H1 (cell line): ENCODE data around the gene NLN. TPM values are rescaled to one million over a fixed set of nuclear protein-coding genes. Genes with fewer than 3 reads are reported as not detected.

Experiments used
- KDM4A ChIP-seq: IDR thresholded peaks from one replicate; pipeline ENCODE4 v1.7.1; 2012; ENCODE audit warnings: low read depth, mild to moderate bottlenecking, moderate library complexity, low read length, inconsistent platforms; ENCODE audit not compliant: severe bottlenecking
- RXRA ChIP-seq: IDR thresholded peaks from 2 replicates; pipeline ENCODE4 v1.6.1; 2011; ENCODE audit warnings: low read depth, mild to moderate bottlenecking, low read length, moderate library complexity; ENCODE audit not compliant: insufficient read depth
- TAF1 ChIP-seq: IDR thresholded peaks from 2 replicates; pipeline ENCODE4 v1.6.1; 2011; ENCODE audit warnings: mild to moderate bottlenecking, low read depth, low read length
- polyA plus RNA-seq, 7 experiments: library from polyadenylated mRNA; depleted of rRNA in 3 of 7; stranded (reverse) in 5 of 7; unstranded in 2 of 7; fragments of >200 nt in 5 of 7; fragments of 200-250 nt in 2 of 7; gene quantifications; 1 replicate in 5 of 7; 2 replicates in 1 of 7; 4 replicates in 1 of 7; pipeline versions ENCODE4 v1.2.1 to v1.2.3, GENCODE V29; 2011 to 2013; ENCODE audit warnings: missing spikeins in 2 of 7, mixed read lengths in 2 of 7
- total RNA-seq: library from RNA; stranded (reverse); fragmentation: NEBNext Ultra II Directional; extraction: Animal tissue kit (Norgen Biotek cat#: 25700); gene quantifications from 2 replicates; pipeline ENCODE4 v1.2.1, GENCODE V29; 2021
- TF ChIP-seq, protein P1 (sequence below): IDR thresholded peaks from 2 replicates; pipeline ENCODE4 v1.6.1; 2011; ENCODE audit warnings: low read length, improper control_type of control experiment

NLN gene
- total and polyA plus RNA-seq, 2 of the 8 experiments (the other 6 are each of a cell fraction or from before 2014, with no cell fraction given), result 46.7 to 192 TPM

- TF ChIP-seq, protein P1, sequence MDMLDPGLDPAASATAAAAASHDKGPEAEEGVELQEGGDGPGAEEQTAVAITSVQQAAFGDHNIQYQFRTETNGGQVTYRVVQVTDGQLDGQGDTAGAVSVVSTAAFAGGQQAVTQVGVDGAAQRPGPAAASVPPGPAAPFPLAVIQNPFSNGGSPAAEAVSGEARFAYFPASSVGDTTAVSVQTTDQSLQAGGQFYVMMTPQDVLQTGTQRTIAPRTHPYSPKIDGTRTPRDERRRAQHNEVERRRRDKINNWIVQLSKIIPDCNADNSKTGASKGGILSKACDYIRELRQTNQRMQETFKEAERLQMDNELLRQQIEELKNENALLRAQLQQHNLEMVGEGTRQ, result no peak
- TF ChIP-seq RXRA (no peak), KDM4A (no peak), TAF1 (no peak)
Observed at GRCh38 chr5:65693121-65693520, 28.9 kb upstream of the NLN start (continued).
